GM21786 (cell line): ENCODE results near the gene APEX2.
A peak's percentile ranks its signal among the peaks of the same experiment; 100 is the strongest.
"Not testable (repeated sequence)": the region's sequence is repeated elsewhere in the genome, so short reads cannot be mapped to it uniquely, and the experiment has no call there.

Source experiments
- ATAC-seq: cut with Tn5 transposase; IDR thresholded peaks from one replicate; pipeline ENCODE4 v1.9.1; 2021; ENCODE audit not compliant: unreplicated experiment

The APEX2 gene

GRCh38 chrX:55008571-55009358 lies 8.6 kb downstream of the APEX2 start:
- peak; percentile 50 for ATAC-seq

- ATAC-seq = no peak
These were observed 11.1 kb downstream of the APEX2 start for GRCh38 chrX:55011294-55011693.

GRCh38 chrX:55014897-55015299 lies 14.7 kb downstream of the APEX2 start:
- no peak for ATAC-seq

GRCh38 chrX:55026143-55026542 lies 26.0 kb downstream of the APEX2 start:
- no peak for ATAC-seq

GRCh38 chrX:55026840-55027239 lies 26.7 kb downstream of the APEX2 start:
- no peak for ATAC-seq

- ATAC-seq = no peak
These were observed 27.9 kb downstream of the APEX2 start for GRCh38 chrX:55028040-55028439.

GRCh38 chrX:55028611-55029010 lies 28.4 kb downstream of the APEX2 start:
- ATAC-seq = no peak

- ATAC-seq = no peak
These were observed 29.1 kb downstream of the APEX2 start for GRCh38 chrX:55029291-55029690.

GRCh38 chrX:55030271-55031205 lies 30.4 kb downstream of the APEX2 start, which contains the start of gene ALAS2:
Gene ALAS2, minus strand, starts transcription at chrX:55030977. Its CDS starts 4,977 bp downstream, at chrX:55026000.
- ATAC-seq = no peak

- no peak for ATAC-seq
These were observed 33.3 kb downstream of the APEX2 start for GRCh38 chrX:55033429-55033828.

GRCh38 chrX:55039471-55039870 lies 39.3 kb downstream of the APEX2 start:
- ATAC-seq = no peak

GRCh38 chrX:55041514-55041913 lies 41.4 kb downstream of the APEX2 start:
- ATAC-seq = no peak

- ATAC-seq = not testable (repeated sequence)
These were observed 50.4 kb downstream of the APEX2 start for GRCh38 chrX:55050599-55050998.

GRCh38 chrX:55056820-55057674 lies 56.9 kb downstream of the APEX2 start:
- ATAC-seq = no peak

GRCh38 chrX:55057675-55058249 lies 57.6 kb downstream of the APEX2 start:
- ATAC-seq = peak; percentile 80
